SJSA1 (cell line): ENCODE data around the gene SMC5. TPM values are rescaled to one million over a fixed set of nuclear protein-coding genes. Genes with fewer than 3 reads are reported as not detected.
"Not testable (repeated sequence)": the region's sequence is repeated elsewhere in the genome, so short reads cannot be mapped to it uniquely, and the experiment has no call there.

Experiments used
- DNase-seq, 2 experiments: peaks; one replicate each; pipeline ENCODE4 v3.0.0-alpha.2; 2015 to 2020; ENCODE audit warnings: low spot score in 2 of 2, low read depth in 1 of 2
- H3K27ac ChIP-seq: fragments of 250-450 bp; sonication (Bioruptor Pico); 2 replicates; pipeline ENCODE4 v1.5.1; 2020; ENCODE audit warnings: mild to moderate bottlenecking, moderate library complexity
- H3K27me3 ChIP-seq: fragments of 250-450 bp; sonication (Bioruptor Pico); replicated peaks from 2 replicates; pipeline ENCODE4 v1.5.1; 2020; ENCODE audit warnings: mild to moderate bottlenecking, moderate library complexity
- H3K36me3 ChIP-seq: fragments of 250-450 bp; sonication (Bioruptor Pico); 2 replicates; pipeline ENCODE4 v1.5.1; 2020; ENCODE audit warnings: mild to moderate bottlenecking
- H3K4me1 ChIP-seq: fragments of 250-450 bp; sonication (Bioruptor Pico); replicated peaks from 2 replicates; pipeline ENCODE4 v1.6.1; 2021; ENCODE audit warnings: mild to moderate bottlenecking
- H3K4me3 ChIP-seq: fragments of 250-450 bp; sonication (Bioruptor Pico); 2 replicates; pipeline ENCODE4 v1.5.1; 2020; ENCODE audit warnings: mild to moderate bottlenecking
- H3K9me3 ChIP-seq: fragments of 250-450 bp; sonication (Bioruptor Pico); replicated peaks from 2 replicates; pipeline ENCODE4 v1.5.1; 2020; ENCODE audit warnings: mild to moderate bottlenecking
- total RNA-seq: library from RNA; depleted of rRNA; stranded (reverse); fragments of >200 nt; shearing (Covaris generic); gene quantifications from 2 replicates; pipeline ENCODE4 v1.2.3, GENCODE V29; 2014; rRNA removed

SMC5 gene
- total RNA-seq = 21.5 and 30.2 TPM in 2 replicates

GRCh38 chr9:70258692-70259511, at the start of gene SMC5:
Gene SMC5, plus strand, starts transcription at chr9:70258978. Its CDS starts 101 bp downstream, at chr9:70259079.
- Histone ChIP-seq H3K27me3 (no peaks in the 10 kb centered on the region), H3K36me3 (peaks cover 46% of the 10 kb centered on the region), H3K4me3 (peak within 1 kb of the TSS; percentile 67), H3K4me1 (peaks cover 41% of the 10 kb centered on the region), H3K27ac (peak within 1 kb of the TSS; percentile 81), H3K9me3 (no peaks in the 10 kb centered on the region)
- DNase-seq = peak; percentile 87 to 91

- H3K9me3 ChIP-seq = no peaks in the 10 kb centered on the region; the same call in 1 of the 2 replicates
Observed at GRCh38 chr9:70217029-70217428, 41.7 kb upstream of the SMC5 start.

GRCh38 chr9:70218767-70219166, 40.0 kb upstream of the SMC5 start:
- no peaks in the 10 kb centered on the region for H3K4me1 ChIP-seq
- H3K27me3 ChIP-seq = no peaks in the 10 kb centered on the region
- no peak for DNase-seq
- no peaks in the 10 kb centered on the region for H3K36me3 ChIP-seq
- no peak overlapping the region for H3K4me3 ChIP-seq
- no peak overlapping the region for H3K27ac ChIP-seq
- H3K9me3 ChIP-seq = no peaks in the 10 kb centered on the region

More at GRCh38 chr9:70217029-70217428, 41.7 kb upstream of the SMC5 start:
- Histone ChIP-seq H3K4me1 (no peaks in the 10 kb centered on the region), H3K27ac (no peak overlapping the region), H3K27me3 (no peaks in the 10 kb centered on the region), H3K36me3 (no peaks in the 10 kb centered on the region), H3K4me3 (no peak overlapping the region)
- DNase-seq = no peak

- Histone ChIP-seq H3K4me1 (no peaks in the 10 kb centered on the region), H3K27me3 (no peaks in the 10 kb centered on the region), H3K27ac (no peak overlapping the region), H3K4me3 (no peak overlapping the region), H3K9me3 (no peaks in the 10 kb centered on the region), H3K36me3 (no peaks in the 10 kb centered on the region)
- DNase-seq = no peak
Observed at GRCh38 chr9:70220216-70220615, 38.6 kb upstream of the SMC5 start.

- H3K9me3 ChIP-seq = no peaks in the 10 kb centered on the region
- H3K27me3 ChIP-seq = no peaks in the 10 kb centered on the region
- H3K4me3 ChIP-seq = no peak overlapping the region
- no peak for DNase-seq
- H3K27ac ChIP-seq = no peak overlapping the region
- H3K4me1 ChIP-seq = no peaks in the 10 kb centered on the region
- no peaks in the 10 kb centered on the region for H3K36me3 ChIP-seq
Observed at GRCh38 chr9:70222354-70222753, 36.4 kb upstream of the SMC5 start.

GRCh38 chr9:70228118-70228517, 30.7 kb upstream of the SMC5 start:
- DNase-seq = no peak
- Histone ChIP-seq H3K4me1 (0 out of 2 replicates have a peak, but pooled peaks cover 3% of the 10 kb centered on the region), H3K4me3 (no peak overlapping the region), H3K27me3 (no peaks in the 10 kb centered on the region), H3K36me3 (no peaks in the 10 kb centered on the region), H3K27ac (no peak overlapping the region), H3K9me3 (no peaks in the 10 kb centered on the region)

GRCh38 chr9:70228611-70229010, 30.2 kb upstream of the SMC5 start:
- no peak overlapping the region for H3K4me3 ChIP-seq
- 0 out of 2 replicates have a peak, but pooled peaks cover 3% of the 10 kb centered on the region for H3K4me1 ChIP-seq
- H3K9me3 ChIP-seq = no peaks in the 10 kb centered on the region
- no peaks in the 10 kb centered on the region for H3K27me3 ChIP-seq
- no peak for DNase-seq
- H3K27ac ChIP-seq = no peak overlapping the region
- H3K36me3 ChIP-seq = no peaks in the 10 kb centered on the region

GRCh38 chr9:70229026-70229425, 29.8 kb upstream of the SMC5 start:
- Histone ChIP-seq H3K27me3 (no peaks in the 10 kb centered on the region), H3K9me3 (no peaks in the 10 kb centered on the region), H3K27ac (no peak overlapping the region), H3K36me3 (no peaks in the 10 kb centered on the region), H3K4me3 (no peak overlapping the region), H3K4me1 (0 out of 2 replicates have a peak, but pooled peaks cover 3% of the 10 kb centered on the region)
- no peak for DNase-seq

GRCh38 chr9:70229579-70229978, 29.2 kb upstream of the SMC5 start:
- H3K4me1 ChIP-seq = 0 out of 2 replicates have a peak, but pooled peaks cover 3% of the 10 kb centered on the region
- no peaks in the 10 kb centered on the region for H3K36me3 ChIP-seq
- H3K9me3 ChIP-seq = no peaks in the 10 kb centered on the region
- no peak overlapping the region for H3K27ac ChIP-seq
- H3K4me3 ChIP-seq = no peak overlapping the region
- peak in 1 of 2 experiments; percentile 27 for DNase-seq
- no peaks in the 10 kb centered on the region for H3K27me3 ChIP-seq

GRCh38 chr9:70232476-70232875, 26.3 kb upstream of the SMC5 start:
- 0 out of 2 replicates have a peak, but pooled peaks cover 3% of the 10 kb centered on the region for H3K4me1 ChIP-seq
- no peaks in the 10 kb centered on the region for H3K27me3 ChIP-seq
- no peak for DNase-seq
- H3K9me3 ChIP-seq = no peaks in the 10 kb centered on the region
- H3K36me3 ChIP-seq = no peaks in the 10 kb centered on the region
- no peak overlapping the region for H3K27ac ChIP-seq
- no peak overlapping the region for H3K4me3 ChIP-seq

- not testable (repeated sequence) for DNase-seq, H3K27ac ChIP-seq, H3K27me3 ChIP-seq, H3K4me3 ChIP-seq, H3K4me1 ChIP-seq, H3K9me3 ChIP-seq, H3K36me3 ChIP-seq
Observed at GRCh38 chr9:70234208-70234607, 24.6 kb upstream of the SMC5 start.

- H3K27me3 ChIP-seq, H3K9me3 ChIP-seq, H3K36me3 ChIP-seq, H3K4me3 ChIP-seq, H3K27ac ChIP-seq, H3K4me1 ChIP-seq, DNase-seq: not testable (repeated sequence)
Observed at GRCh38 chr9:70245952-70246351, 12.8 kb upstream of the SMC5 start.

- Histone ChIP-seq H3K9me3 (no peaks in the 10 kb centered on the region), H3K36me3 (no peaks in the 10 kb centered on the region), H3K4me1 (no peaks in the 10 kb centered on the region), H3K27me3 (no peaks in the 10 kb centered on the region), H3K27ac (no peak overlapping the region), H3K4me3 (no peak overlapping the region)
- no peak for DNase-seq
Observed at GRCh38 chr9:70250221-70250620, 8.6 kb upstream of the SMC5 start.

- Histone ChIP-seq H3K27ac (peak overlapping the region; percentile 39), H3K9me3 (no peaks in the 10 kb centered on the region), H3K27me3 (no peaks in the 10 kb centered on the region), H3K4me1 (peaks cover 37% of the 10 kb centered on the region), H3K4me3 (no peak overlapping the region), H3K36me3 (peaks cover 13% of the 10 kb centered on the region)
- no peak for DNase-seq
Observed at GRCh38 chr9:70255486-70255885, 3.3 kb upstream of the SMC5 start.
